GM10266 (cell line): ENCODE measurements around the gene WDR88.
"Not testable (repeated sequence)": the region's sequence is repeated elsewhere in the genome, so short reads cannot be mapped to it uniquely, and the experiment has no call there.

Experiments
- DNase-seq: peaks from one replicate; pipeline ENCODE4 v3.0.0; 2012; ENCODE audit errors: extremely low spot score
- TF ChIP-seq, protein P1 (sequence below): IDR thresholded peaks from 2 replicates; pipeline ENCODE4 v1.5.1; 2012; ENCODE audit warnings: mild to moderate bottlenecking, low read depth; ENCODE audit not compliant: control insufficient read depth, insufficient read depth; ENCODE audit errors: missing control alignments

The WDR88 gene

DNA sequence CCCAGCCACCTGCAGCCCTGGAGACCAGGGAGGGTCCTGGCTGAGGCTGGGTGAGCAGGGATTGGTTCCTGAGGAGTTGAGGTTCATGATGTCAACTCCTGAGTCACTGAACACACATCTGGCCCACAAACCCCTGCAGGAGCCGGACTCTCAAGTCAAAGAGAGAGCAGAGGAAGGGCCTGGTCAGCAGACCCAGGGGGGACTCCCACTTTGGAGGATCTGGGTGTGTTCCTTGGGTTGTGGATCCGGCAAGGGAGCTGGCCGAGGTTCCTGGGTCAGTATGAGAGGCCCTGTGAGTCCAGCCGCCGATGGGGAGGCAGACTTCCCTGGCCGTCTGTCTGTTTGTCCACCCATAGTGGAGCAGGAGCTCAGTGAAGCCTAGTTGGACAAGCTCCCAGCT, 89.7 kb downstream of the WDR88 start:
- TF ChIP-seq, protein P1, sequence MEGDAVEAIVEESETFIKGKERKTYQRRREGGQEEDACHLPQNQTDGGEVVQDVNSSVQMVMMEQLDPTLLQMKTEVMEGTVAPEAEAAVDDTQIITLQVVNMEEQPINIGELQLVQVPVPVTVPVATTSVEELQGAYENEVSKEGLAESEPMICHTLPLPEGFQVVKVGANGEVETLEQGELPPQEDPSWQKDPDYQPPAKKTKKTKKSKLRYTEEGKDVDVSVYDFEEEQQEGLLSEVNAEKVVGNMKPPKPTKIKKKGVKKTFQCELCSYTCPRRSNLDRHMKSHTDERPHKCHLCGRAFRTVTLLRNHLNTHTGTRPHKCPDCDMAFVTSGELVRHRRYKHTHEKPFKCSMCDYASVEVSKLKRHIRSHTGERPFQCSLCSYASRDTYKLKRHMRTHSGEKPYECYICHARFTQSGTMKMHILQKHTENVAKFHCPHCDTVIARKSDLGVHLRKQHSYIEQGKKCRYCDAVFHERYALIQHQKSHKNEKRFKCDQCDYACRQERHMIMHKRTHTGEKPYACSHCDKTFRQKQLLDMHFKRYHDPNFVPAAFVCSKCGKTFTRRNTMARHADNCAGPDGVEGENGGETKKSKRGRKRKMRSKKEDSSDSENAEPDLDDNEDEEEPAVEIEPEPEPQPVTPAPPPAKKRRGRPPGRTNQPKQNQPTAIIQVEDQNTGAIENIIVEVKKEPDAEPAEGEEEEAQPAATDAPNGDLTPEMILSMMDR = no peak
- no peak for DNase-seq

DNA sequence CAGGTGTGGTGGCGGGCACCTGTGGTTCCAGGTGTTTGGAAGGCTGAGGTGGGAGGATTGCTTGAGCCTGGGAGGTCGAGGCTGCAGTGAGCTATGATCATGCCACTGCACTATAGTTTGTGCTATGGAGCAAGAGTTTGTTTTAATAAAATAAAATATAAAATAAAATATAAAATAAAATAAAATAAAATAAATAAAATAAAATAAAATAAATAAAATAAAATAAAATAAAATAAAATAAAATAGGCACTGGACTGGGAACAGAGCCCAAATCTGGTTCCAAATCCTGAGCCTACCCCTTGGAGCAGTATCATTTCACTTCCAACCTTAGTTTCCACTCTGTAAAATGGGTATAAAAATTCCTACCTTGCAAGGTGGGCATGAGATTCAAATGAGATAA, 90.3 kb downstream of the WDR88 start:
- DNase-seq = not testable (repeated sequence)

DNA sequence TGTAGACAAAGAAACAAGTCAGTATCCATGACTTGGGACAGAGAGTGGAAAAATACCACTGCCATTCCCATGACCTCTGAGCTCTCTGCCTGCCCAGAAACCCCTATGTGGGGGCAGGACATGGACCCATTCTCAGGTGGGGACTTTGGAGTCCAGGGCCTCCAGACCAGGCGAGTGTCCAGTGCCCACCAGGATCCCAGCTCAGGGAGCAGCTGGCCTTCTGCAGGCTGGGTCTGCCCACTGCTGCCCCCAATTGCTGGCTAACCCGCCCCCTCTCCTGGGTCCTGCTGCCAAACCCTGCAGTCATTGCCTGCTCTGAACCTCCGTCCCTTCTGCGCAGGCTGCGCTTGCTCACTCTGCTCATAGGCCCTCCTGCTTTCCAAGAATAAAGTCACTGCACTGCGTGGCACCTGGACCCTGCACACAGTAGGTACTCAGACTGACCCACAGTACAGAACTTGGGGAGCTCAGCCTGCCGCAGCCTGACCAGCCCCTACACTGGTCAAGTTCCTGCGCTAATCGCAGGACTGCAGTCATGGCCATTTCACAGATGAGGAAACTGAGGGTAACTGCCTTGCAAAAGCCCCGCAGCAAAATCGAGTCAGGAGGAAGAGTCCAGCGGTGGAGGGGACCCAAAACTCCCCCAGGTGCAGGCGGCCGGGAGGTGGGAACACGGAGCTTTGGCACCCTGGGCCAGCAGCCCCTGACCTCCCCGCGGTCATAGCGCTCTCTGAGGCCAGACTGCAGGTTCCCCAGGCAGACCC, 93.0 kb downstream of the WDR88 start:
- TF ChIP-seq, protein P1 = no peak
- DNase-seq = no peak
